Common myeloid progenitor, CD34-positive (primary cell): ENCODE measurements around the gene MUC16.

Experiments used
- CTCF ChIA-PET: fragments of 350-600 bp; sonication (Branson Sonifier 250); formaldehyde crosslinking; loops from one replicate; lab custom pipeline; 2021; ENCODE audit warnings: antibody characterized with exemption; lab: Charles Lee
- POLR2A ChIA-PET: fragments of 350-600 bp; sonication (Branson Sonifier 250); formaldehyde crosslinking; loops from one replicate; lab custom pipeline; 2021; ENCODE audit warnings: antibody characterized with exemption; lab: Charles Lee
- DNase-seq, 3 donors: peaks; one replicate each; pipeline versions ENCODE4 v3.0.0 to v3.0.0-alpha.2; 2013
- H3K27ac ChIP-seq, 2 experiments: 1 replicate in 1 of 2; 2 replicates in 1 of 2; pipeline ENCODE4 v1.7.0; 2013; ENCODE audit warnings: inconsistent platforms in 2 of 2, low read length in 2 of 2, mild to moderate bottlenecking in 2 of 2, low read depth in 1 of 2, moderate library complexity in 1 of 2; ENCODE audit not compliant: severe bottlenecking in 2 of 2, insufficient read depth in 1 of 2, poor library complexity in 1 of 2
- H3K27me3 ChIP-seq, 5 experiments: replicated peaks in 2 of 5; 1 replicate in 3 of 5; 2 replicates in 2 of 5; pipeline versions ENCODE4 v1.6.1 to v1.7.0; 2013; ENCODE audit warnings: low read length in 4 of 5, mild to moderate bottlenecking in 2 of 5, moderate library complexity in 2 of 5, inconsistent platforms in 1 of 5; ENCODE audit not compliant: insufficient read depth in 5 of 5, control insufficient read depth in 4 of 5
- H3K36me3 ChIP-seq, 4 experiments: 1 replicate in 2 of 4; 2 replicates in 2 of 4; pipeline versions ENCODE4 v1.6.1 to v1.7.0; 2013; ENCODE audit warnings: low read length in 3 of 4, control low read depth in 1 of 4, mild to moderate bottlenecking in 1 of 4; ENCODE audit not compliant: control insufficient read depth in 4 of 4, insufficient read depth in 4 of 4
- H3K4me1 ChIP-seq, 4 experiments: 1 replicate in 3 of 4; 2 replicates in 1 of 4; pipeline versions ENCODE4 v1.6.1 to v1.7.1; 2013; ENCODE audit warnings: low read length in 3 of 4, mild to moderate bottlenecking in 3 of 4, control low read depth in 1 of 4, inconsistent platforms in 1 of 4, moderate library complexity in 1 of 4; ENCODE audit not compliant: control insufficient read depth in 4 of 4, insufficient read depth in 4 of 4; ENCODE audit errors: control extremely low read depth in 1 of 4
- H3K4me3 ChIP-seq, 7 experiments: 1 replicate in 4 of 7; 2 replicates in 3 of 7; pipeline versions ENCODE4 v1.5.1 to v1.7.0; 2013; ENCODE audit warnings: mild to moderate bottlenecking in 7 of 7, low read length in 6 of 7, moderate library complexity in 6 of 7, inconsistent platforms in 2 of 7, low read depth in 2 of 7, control low read depth in 1 of 7; ENCODE audit not compliant: insufficient read depth in 4 of 7, control insufficient read depth in 1 of 7; ENCODE audit errors: extremely low read depth in 1 of 7
- H3K9me3 ChIP-seq, 5 experiments: 1 replicate in 4 of 5; 2 replicates in 1 of 5; pipeline versions ENCODE4 v1.6.1 to v1.7.1; 2013; ENCODE audit warnings: low read length in 4 of 5, mild to moderate bottlenecking in 2 of 5, inconsistent platforms in 1 of 5, low read depth in 1 of 5, moderate library complexity in 1 of 5; ENCODE audit not compliant: control insufficient read depth in 4 of 5, insufficient read depth in 2 of 5; ENCODE audit errors: control extremely low read depth in 1 of 5
- WGBS: methylation state at CpG from one replicate; pipeline ENCODE4 v1.1.5; 2013; ENCODE audit not compliant: insufficient coverage; 5-methylcytosine and 5-hydroxymethylcytosine counted together

The MUC16 gene

DNA sequence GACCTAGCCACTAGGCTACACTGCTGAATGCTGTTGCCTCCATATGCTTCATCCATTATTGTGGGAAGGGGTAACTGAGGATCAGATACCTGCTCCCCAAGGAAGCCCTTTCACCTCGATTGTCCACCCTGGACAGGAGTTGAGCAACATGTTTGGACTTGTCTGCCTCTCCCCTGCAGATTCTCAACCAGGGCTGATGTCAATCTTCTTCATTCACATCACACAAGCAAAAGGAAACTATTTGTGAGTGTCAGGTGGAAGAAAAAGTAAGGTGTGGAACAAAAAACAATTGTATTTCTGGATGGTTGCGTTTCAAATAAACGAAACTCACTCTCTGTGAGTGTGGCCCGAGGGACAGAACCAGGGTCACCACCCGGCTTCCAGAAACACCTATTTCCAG is 29.5 kb upstream of the MUC16 start:
- ChIA-PET CTCF (no interaction called here), POLR2A (no interaction called here)
- peaks cover 0 to 12% (median 4%) of the 10 kb centered on the region in 5 experiments for H3K27me3 ChIP-seq
- no peaks in the 10 kb centered on the region for H3K4me1 ChIP-seq
- H3K4me3 ChIP-seq: no peak overlapping the region
- no peaks in the 10 kb centered on the region for H3K9me3 ChIP-seq
- H3K36me3 ChIP-seq: no peaks in the 10 kb centered on the region
- H3K27ac ChIP-seq: no peak overlapping the region
- DNase-seq: no peak
- WGBS: 84% methylated on average over 4 of the region's 5 CpGs

DNA sequence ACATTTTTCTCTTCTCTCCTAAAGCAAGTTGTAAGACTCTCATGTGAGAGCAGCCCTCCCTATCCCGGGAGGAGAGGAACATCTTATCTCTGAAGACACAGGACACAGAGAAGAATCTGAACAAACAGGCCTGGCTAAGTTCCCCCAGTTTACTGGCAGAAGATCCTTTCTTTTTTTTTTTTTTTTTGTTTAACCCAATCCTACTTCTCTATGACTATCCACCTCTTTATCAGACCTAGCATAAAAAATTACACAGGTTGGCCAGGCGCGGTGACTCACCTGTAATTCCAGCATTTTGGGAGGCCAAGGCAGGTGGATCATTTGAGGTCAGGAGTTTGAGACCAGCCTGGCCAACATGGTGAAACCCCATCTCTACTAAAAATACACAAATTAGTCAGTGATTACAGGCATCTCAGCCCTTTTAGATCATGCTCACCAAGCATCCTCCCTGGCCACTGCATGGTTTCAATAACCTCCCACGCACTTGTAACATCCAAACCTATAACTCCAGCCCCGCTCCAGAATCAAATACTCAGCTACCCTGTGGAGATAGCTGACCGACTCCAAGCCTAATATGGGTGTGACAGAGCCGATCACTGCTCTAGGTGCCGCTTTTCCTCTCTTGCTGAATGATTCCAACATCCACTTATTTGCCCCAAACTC is 27.3 kb upstream of the MUC16 start:
- ChIA-PET POLR2A (no interaction called here), CTCF (no interaction called here)
- Histone ChIP-seq H3K9me3 (no peaks in the 10 kb centered on the region), H3K27me3 (peaks cover 0 to 12% (median 4%) of the 10 kb centered on the region in 5 experiments), H3K36me3 (no peaks in the 10 kb centered on the region), H3K4me1 (no peaks in the 10 kb centered on the region), H3K4me3 (no peak overlapping the region), H3K27ac (no peak overlapping the region)
- DNase-seq: no peak
- WGBS: 100% methylated on average over 6 of the region's 8 CpGs

DNA sequence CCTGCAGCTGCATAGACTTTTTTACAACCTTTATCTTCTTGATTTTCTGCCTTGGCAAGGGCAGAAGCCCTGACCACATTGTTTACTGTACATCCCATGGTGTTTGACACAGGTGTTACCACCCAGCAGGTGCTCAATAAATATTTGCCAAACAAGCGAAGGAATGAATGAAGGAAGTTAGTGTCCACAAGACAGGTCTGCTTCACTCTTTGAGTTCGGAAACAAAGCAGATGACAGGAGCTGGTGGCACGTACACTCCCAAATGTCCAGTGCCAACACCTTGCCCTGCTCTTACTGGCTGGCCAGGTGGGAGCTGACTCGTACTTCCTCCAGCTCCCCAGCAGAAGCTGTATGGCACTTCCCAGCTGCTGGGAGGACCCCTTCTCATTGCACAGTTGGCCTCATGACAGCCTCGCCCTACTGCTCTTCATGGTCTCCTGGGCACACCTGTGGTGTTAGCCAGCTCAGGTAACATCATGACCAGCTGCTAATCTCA is 22.0 kb upstream of the MUC16 start:
- WGBS: 89% methylated on average over 5 of the region's 5 CpGs
- no peak overlapping the region for H3K27ac ChIP-seq
- CTCF ChIA-PET: no interaction called here
- POLR2A ChIA-PET: no interaction called here
- H3K9me3 ChIP-seq: no peaks in the 10 kb centered on the region
- H3K4me3 ChIP-seq: no peak overlapping the region
- H3K27me3 ChIP-seq: peaks cover 0 to 8% (median 0%) of the 10 kb centered on the region in 5 experiments
- no peaks in the 10 kb centered on the region for H3K4me1 ChIP-seq
- no peaks in the 10 kb centered on the region for H3K36me3 ChIP-seq
- DNase-seq: no peak

DNA sequence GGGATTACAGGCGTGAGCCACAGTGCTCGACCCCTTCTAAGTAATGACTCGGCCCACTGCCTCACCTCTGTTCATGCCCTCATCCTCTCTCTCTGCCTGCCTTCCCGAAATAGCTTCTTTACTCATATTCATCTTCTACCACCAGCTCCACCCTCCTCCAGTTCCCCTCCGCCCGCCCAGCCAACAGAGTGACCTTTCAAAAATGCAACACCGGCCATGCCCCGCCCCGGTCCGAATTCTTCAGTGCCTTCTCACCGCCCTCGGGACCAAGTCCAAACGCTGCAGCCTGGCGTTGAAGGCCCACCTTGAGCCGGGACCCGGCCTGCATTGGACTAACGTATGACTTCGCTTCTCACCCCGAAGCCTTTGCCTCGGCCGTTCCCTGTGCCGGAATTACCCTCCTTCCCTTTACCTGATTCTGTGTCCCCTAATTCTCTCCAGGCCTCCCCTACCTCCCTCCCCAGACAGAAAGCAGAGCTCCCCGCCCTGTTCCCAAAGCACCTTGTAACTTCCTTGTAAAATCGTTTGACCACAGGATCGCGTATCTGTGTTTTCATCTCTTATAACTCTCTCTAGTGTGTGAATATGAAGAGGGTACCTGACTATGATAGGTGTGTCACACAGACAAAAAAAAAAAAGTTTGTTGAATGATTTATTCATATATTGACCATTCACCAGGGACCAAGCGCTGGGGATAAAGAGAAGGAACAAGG is 8.1 kb upstream of the MUC16 start:
- H3K27ac ChIP-seq: no peak overlapping the region
- 86% methylated on average over 22 of the region's 27 CpGs for WGBS
- ChIA-PET POLR2A (no interaction called here), CTCF (no interaction called here)
- H3K4me1 ChIP-seq: no peaks in the 10 kb centered on the region
- no peaks in the 10 kb centered on the region for H3K36me3 ChIP-seq
- no peak for DNase-seq
- H3K9me3 ChIP-seq: no peaks in the 10 kb centered on the region
- H3K4me3 ChIP-seq: no peak overlapping the region
- H3K27me3 ChIP-seq: no peaks in the 10 kb centered on the region

DNA sequence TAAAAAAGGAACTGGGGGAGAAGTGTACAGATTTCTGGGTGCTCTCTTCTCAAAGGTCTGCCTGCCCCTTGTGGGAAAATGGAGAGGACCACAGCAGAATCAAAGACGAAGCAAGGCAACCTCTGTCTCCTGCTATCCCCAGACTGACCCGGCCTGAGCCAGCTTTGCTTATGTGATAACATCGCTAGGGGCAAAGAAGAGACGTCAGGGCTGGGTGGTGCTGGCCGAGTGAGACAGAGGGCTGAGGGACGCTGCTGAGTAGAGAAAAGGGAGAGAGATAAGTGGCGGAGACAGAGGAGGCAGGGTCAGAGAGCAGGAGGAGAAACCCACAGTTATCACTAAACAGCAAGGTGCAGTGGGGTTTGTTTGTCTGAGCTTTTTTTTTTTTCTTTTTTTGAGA is 4.6 kb upstream of the MUC16 start:
- no peaks in the 10 kb centered on the region for H3K9me3 ChIP-seq

DNA sequence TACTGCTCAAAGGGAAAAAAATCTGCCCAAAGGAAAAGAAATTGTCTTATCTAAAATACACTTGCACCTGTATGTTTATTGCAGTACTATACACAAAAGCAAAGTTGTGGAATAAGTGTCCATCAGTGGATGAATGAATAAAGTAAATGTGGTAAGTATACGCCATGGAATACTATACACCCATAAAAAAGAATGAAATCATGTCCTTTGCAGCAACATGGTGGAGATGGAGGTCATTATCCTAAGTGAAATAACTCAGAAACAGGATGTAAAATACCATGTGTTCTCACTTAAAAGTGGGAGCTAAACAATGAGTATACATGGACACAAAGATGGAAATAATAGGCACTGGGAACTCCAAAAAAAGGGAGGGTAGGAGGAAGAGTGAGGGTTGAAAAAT is 3.8 kb upstream of the MUC16 start:
- DNase-seq: no peak
- POLR2A ChIA-PET: no interaction called here
- H3K9me3 ChIP-seq: no peaks in the 10 kb centered on the region
- no peak overlapping the region for H3K27ac ChIP-seq
- H3K27me3 ChIP-seq: peaks cover 0 to 7% (median 0%) of the 10 kb centered on the region in 5 experiments
- CTCF ChIA-PET: no interaction called here
- no peak overlapping the region for H3K4me3 ChIP-seq
- WGBS: no CpG with 5 or more reads among the region's 1 CpG
- no peaks in the 10 kb centered on the region for H3K36me3 ChIP-seq
- H3K4me1 ChIP-seq: no peaks in the 10 kb centered on the region

More for the DNA sequence above, 4.6 kb upstream of the MUC16 start:
- peaks cover 0 to 5% (median 0%) of the 10 kb centered on the region in 5 experiments for H3K27me3 ChIP-seq
- H3K27ac ChIP-seq: no peak overlapping the region
- no peaks in the 10 kb centered on the region for H3K4me1 ChIP-seq
- 72% methylated on average over 7 of the region's 7 CpGs for WGBS
- no peak overlapping the region for H3K4me3 ChIP-seq
- DNase-seq: no peak
- ChIA-PET CTCF (no interaction called here), POLR2A (interaction anchor here (0.6 kb wide), 1 partner anchor 306 kb away, joined by 3 read pairs; no protein-coding TSS in a partner anchor)
- H3K36me3 ChIP-seq: no peaks in the 10 kb centered on the region

DNA sequence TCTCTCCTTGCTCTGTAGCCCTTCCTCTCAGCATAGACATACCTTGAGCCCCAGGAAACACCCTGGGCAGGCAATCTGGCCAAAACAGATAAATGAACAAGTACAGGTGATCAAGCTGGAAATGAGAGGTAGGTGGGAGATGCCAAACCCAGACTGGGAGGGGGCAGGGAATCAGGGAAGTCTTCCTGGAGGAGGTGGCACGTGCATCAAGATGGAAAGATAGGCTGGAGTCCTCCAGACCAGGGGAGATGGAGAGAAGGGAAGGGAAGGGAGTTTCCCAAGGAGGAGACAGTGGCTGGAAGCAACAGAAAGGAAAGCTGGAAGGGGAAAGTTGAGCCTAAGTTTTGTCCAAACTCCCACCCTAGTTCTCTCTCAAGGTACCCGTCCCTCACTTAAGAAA is 1.7 kb upstream of the MUC16 start:
- Histone ChIP-seq H3K4me3 (no peak overlapping the region), H3K9me3 (no peaks in the 10 kb centered on the region), H3K27ac (no peak overlapping the region), H3K36me3 (no peaks in the 10 kb centered on the region), H3K4me1 (no peaks in the 10 kb centered on the region), H3K27me3 (peaks cover 0 to 7% (median 0%) of the 10 kb centered on the region in 5 experiments)
- no peak for DNase-seq
- CTCF ChIA-PET: no interaction called here
- WGBS: 75% methylated on average over 2 of the region's 2 CpGs
- POLR2A ChIA-PET: no interaction called here
